HEK293 (cell line): ENCODE data around the gene MTFMT.

Experiments used
- CTCF ChIA-PET: fragments of 350-600 bp; formaldehyde crosslinking; extraction: SDS; loops from one replicate; lab custom pipeline; 2021; ENCODE audit warnings: antibody characterized with exemption; lab: Yijun Ruan, JAX
- POLR2A ChIA-PET: fragments of 300-600 bp; formaldehyde crosslinking; extraction: SDS; loops from one replicate; lab custom pipeline; 2020; ENCODE audit warnings: antibody characterized with exemption, inconsistent platforms; lab: Yijun Ruan, JAX
- H3K27ac ChIP-seq: fragments of 200-500 bp; sonication (Bioruptor generic); 2 replicates; pipeline ENCODE4 v1.5.1; 2014; ENCODE audit warnings: low read depth, low read length, control low read depth, inconsistent platforms; ENCODE audit errors: extremely low read depth
- H3K36me3 ChIP-seq, 2 experiments: fragments of 200-500 bp in 1 of 2; sonication (Bioruptor generic) in 1 of 2; 1 replicate in 1 of 2; 2 replicates in 1 of 2; pipeline ENCODE4 v1.5.1; 2014 to 2017; ENCODE audit warnings: inconsistent platforms in 2 of 2, low read length in 2 of 2; ENCODE audit not compliant: control insufficient read depth in 2 of 2, insufficient read depth in 1 of 2
- H3K4me1 ChIP-seq: fragments of 200-500 bp; sonication (Bioruptor generic); 2 replicates; pipeline ENCODE4 v1.5.1; 2014; ENCODE audit warnings: mild to moderate bottlenecking, low read length, inconsistent platforms; ENCODE audit not compliant: control insufficient read depth, insufficient read depth
- H3K4me3 ChIP-seq: 2 replicates; pipeline ENCODE4 v1.5.1; 2011; ENCODE audit warnings: low read depth, mild to moderate bottlenecking, control low read depth, low read length, moderate library complexity
- H3K9me3 ChIP-seq: fragments of 200-500 bp; sonication (Bioruptor generic); 2 replicates; pipeline ENCODE4 v1.5.1; 2014; ENCODE audit warnings: low read depth, low read length, inconsistent platforms; ENCODE audit not compliant: control insufficient read depth, insufficient read depth
- KLF7 ChIP-seq: fragments of 450-650 bp; formaldehyde crosslinking; IDR thresholded peaks from 2 replicates; pipeline ENCODE4 v1.5.1; 2016; ENCODE audit warnings: missing biosample characterization, missing genetic modification characterization, borderline replicate concordance
- KLF8 ChIP-seq: fragments of 450-650 bp; formaldehyde crosslinking; IDR thresholded peaks from 2 replicates; pipeline ENCODE4 v1.5.1; 2016; ENCODE audit warnings: missing biosample characterization, missing genetic modification characterization
- MEIS1 ChIP-seq: sonication (generic); formaldehyde crosslinking; IDR thresholded peaks from 2 replicates; pipeline ENCODE4 v1.8.1; 2022; ENCODE audit warnings: missing genetic modification reagents, mild to moderate bottlenecking, borderline replicate concordance
- REPIN1 ChIP-seq: fragments of 450-650 bp; formaldehyde crosslinking; IDR thresholded peaks from 2 replicates; pipeline ENCODE4 v1.5.1; 2017; ENCODE audit warnings: missing biosample characterization, missing genetic modification characterization, low read depth
- SCRT1 ChIP-seq: fragments of 450-650 bp; formaldehyde crosslinking; IDR thresholded peaks from 2 replicates; pipeline ENCODE4 v1.5.1; 2016; ENCODE audit warnings: missing biosample characterization, missing genetic modification characterization, borderline replicate concordance
- YY1 ChIP-seq: fragments of 450-650 bp; formaldehyde crosslinking; IDR thresholded peaks from 2 replicates; pipeline ENCODE4 v1.5.1; 2018; ENCODE audit warnings: missing biosample characterization, missing genetic modification characterization
- ZBTB20 ChIP-seq: fragments of 450-650 bp; formaldehyde crosslinking; IDR thresholded peaks from 2 replicates; pipeline ENCODE4 v1.5.1; 2016; ENCODE audit warnings: missing biosample characterization, missing genetic modification characterization
- ZBTB48 ChIP-seq: fragments of 450-650 bp; formaldehyde crosslinking; IDR thresholded peaks from 2 replicates; pipeline ENCODE4 v1.5.1; 2016; ENCODE audit warnings: missing biosample characterization, missing genetic modification characterization
- ZEB2 ChIP-seq: fragments of 450-650 bp; formaldehyde crosslinking; IDR thresholded peaks from 2 replicates; pipeline ENCODE4 v1.5.1; 2016; ENCODE audit warnings: missing biosample characterization, missing genetic modification characterization
- ZFP69B ChIP-seq: fragments of 450-650 bp; formaldehyde crosslinking; IDR thresholded peaks from 2 replicates; pipeline ENCODE4 v1.5.1; 2016; ENCODE audit warnings: missing biosample characterization, missing genetic modification characterization
- ZNF2 ChIP-seq: fragments of 450-650 bp; formaldehyde crosslinking; IDR thresholded peaks from 2 replicates; pipeline ENCODE4 v1.5.1; 2016; ENCODE audit warnings: missing biosample characterization, missing genetic modification characterization
- ZNF266 ChIP-seq: fragments of 450-650 bp; formaldehyde crosslinking; IDR thresholded peaks from 2 replicates; pipeline ENCODE4 v1.5.1; 2016; ENCODE audit warnings: missing biosample characterization, missing genetic modification characterization, low read depth
- ZNF324 ChIP-seq: fragments of 450-650 bp; formaldehyde crosslinking; IDR thresholded peaks from 2 replicates; pipeline ENCODE4 v1.5.1; 2016; ENCODE audit warnings: missing biosample characterization, missing genetic modification characterization
- ZNF404 ChIP-seq: fragments of 450-650 bp; formaldehyde crosslinking; IDR thresholded peaks from 2 replicates; pipeline ENCODE4 v1.5.1; 2017; ENCODE audit warnings: missing biosample characterization, missing genetic modification characterization
- ZNF473 ChIP-seq: fragments of 450-650 bp; formaldehyde crosslinking; IDR thresholded peaks from 2 replicates; pipeline ENCODE4 v1.5.1; 2017; ENCODE audit warnings: missing biosample characterization, missing genetic modification characterization
- ZNF514 ChIP-seq: fragments of 450-650 bp; formaldehyde crosslinking; IDR thresholded peaks from 2 replicates; pipeline ENCODE4 v1.5.1; 2016; ENCODE audit warnings: missing biosample characterization, missing genetic modification characterization
- ZNF549 ChIP-seq: fragments of 450-650 bp; IDR thresholded peaks from 2 replicates; pipeline ENCODE4 v1.5.1; 2018; ENCODE audit warnings: missing biosample characterization, missing genetic modification characterization, mild to moderate bottlenecking, inconsistent platforms, moderate library complexity
- ZNF561 ChIP-seq: fragments of 450-650 bp; IDR thresholded peaks from 2 replicates; pipeline ENCODE4 v1.5.1; 2018; ENCODE audit warnings: missing biosample characterization, missing genetic modification characterization, borderline replicate concordance
- ZNF571 ChIP-seq: fragments of 450-650 bp; formaldehyde crosslinking; IDR thresholded peaks from 2 replicates; pipeline ENCODE4 v1.5.0; 2017; ENCODE audit warnings: missing biosample characterization, missing genetic modification characterization
- ZNF610 ChIP-seq: fragments of 450-650 bp; formaldehyde crosslinking; IDR thresholded peaks from 2 replicates; pipeline ENCODE4 v1.5.1; 2016; ENCODE audit warnings: missing biosample characterization, missing genetic modification characterization, borderline replicate concordance
- ZNF670 ChIP-seq: fragments of 450-650 bp; formaldehyde crosslinking; IDR thresholded peaks from 2 replicates; pipeline ENCODE4 v1.5.1; 2016; ENCODE audit warnings: missing biosample characterization, missing genetic modification characterization, low read depth
- ZNF837 ChIP-seq: fragments of 450-650 bp; formaldehyde crosslinking; IDR thresholded peaks from 2 replicates; pipeline ENCODE4 v1.5.1; 2016; ENCODE audit warnings: missing biosample characterization, missing genetic modification characterization
- TF ChIP-seq, protein P1 (sequence below): fragments of 450-650 bp; formaldehyde crosslinking; IDR thresholded peaks from 2 replicates; pipeline ENCODE4; 2016; ENCODE audit warnings: missing biosample characterization, missing genetic modification characterization
- TF ChIP-seq, protein P2 (sequence below): fragments of 450-650 bp; formaldehyde crosslinking; IDR thresholded peaks from 2 replicates; pipeline ENCODE4 v1.5.1; 2016; ENCODE audit warnings: missing biosample characterization, missing genetic modification characterization
- TF ChIP-seq, protein P3 (sequence below): fragments of 450-650 bp; formaldehyde crosslinking; IDR thresholded peaks from 2 replicates; pipeline ENCODE4 v1.5.1; 2016; ENCODE audit warnings: missing biosample characterization, missing genetic modification characterization
- TF ChIP-seq, protein P4 (sequence below): fragments of 450-650 bp; formaldehyde crosslinking; IDR thresholded peaks from 2 replicates; pipeline ENCODE4 v1.5.1; 2017; ENCODE audit warnings: missing biosample characterization, mild to moderate bottlenecking, missing genetic modification characterization, moderate library complexity
- TF ChIP-seq, protein P5 (sequence below): fragments of 450-650 bp; formaldehyde crosslinking; conservative IDR thresholded peaks from 2 replicates; pipeline ENCODE4 v1.5.1; 2016; ENCODE audit warnings: low read depth, missing biosample characterization, missing genetic modification characterization
- TF ChIP-seq, protein P6 (sequence below): fragments of 450-650 bp; formaldehyde crosslinking; IDR thresholded peaks from 2 replicates; pipeline ENCODE4 v1.5.1; 2016; ENCODE audit warnings: missing biosample characterization, missing genetic modification characterization
- TF ChIP-seq, protein P7 (sequence below): sonication (generic); formaldehyde crosslinking; IDR thresholded peaks from 2 replicates; pipeline ENCODE4 v1.8.1; 2022; ENCODE audit warnings: mild to moderate bottlenecking, moderate library complexity, missing genetic modification reagents

The MTFMT gene

DNA sequence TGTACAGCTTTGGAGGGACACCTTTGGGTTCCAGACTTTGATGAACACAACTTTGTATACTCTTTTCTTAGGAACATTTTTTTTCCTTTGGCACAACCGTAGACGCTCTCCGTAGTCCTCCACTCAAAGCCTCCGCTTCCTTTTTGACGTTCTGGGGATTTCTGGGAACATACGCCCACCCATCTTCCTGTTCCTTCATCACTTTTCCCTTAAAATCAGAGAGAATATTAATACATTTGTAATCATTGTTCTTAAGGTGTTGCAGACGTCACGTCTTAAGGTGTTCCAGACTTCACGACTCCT is 39.3 kb downstream of the MTFMT start:
- CTCF ChIA-PET, result no interaction called here
- H3K4me3 ChIP-seq, result peak overlapping the region; percentile 95
- TF ChIP-seq, protein P1, sequence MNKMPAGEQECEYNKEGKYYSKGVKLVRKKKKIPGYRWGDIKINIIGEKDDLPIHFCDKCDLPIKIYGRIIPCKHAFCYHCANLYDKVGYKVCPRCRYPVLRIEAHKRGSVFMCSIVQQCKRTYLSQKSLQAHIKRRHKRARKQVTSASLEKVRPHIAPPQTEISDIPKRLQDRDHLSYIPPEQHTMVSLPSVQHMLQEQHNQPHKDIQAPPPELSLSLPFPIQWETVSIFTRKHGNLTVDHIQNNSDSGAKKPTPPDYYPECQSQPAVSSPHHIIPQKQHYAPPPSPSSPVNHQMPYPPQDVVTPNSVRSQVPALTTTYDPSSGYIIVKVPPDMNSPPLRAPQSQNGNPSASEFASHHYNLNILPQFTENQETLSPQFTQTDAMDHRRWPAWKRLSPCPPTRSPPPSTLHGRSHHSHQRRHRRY (tag by site-specific recombination), result no peak
- no peak for TF ChIP-seq ZNF514
- TF ChIP-seq ZNF404 (tag by site-specific recombination), result no peak
- no peak for TF ChIP-seq ZNF561 (tag by site-specific recombination)
- TF ChIP-seq SCRT1 (tag by site-specific recombination), result no peak
- no peak for TF ChIP-seq ZNF549
- 0 out of 2 replicates have a peak, but pooled peaks have one; percentile 16 for TF ChIP-seq ZBTB48 (tag by site-specific recombination)
- TF ChIP-seq REPIN1 (tag by site-specific recombination), result no peak
- TF ChIP-seq ZFP69B, result no peak
- TF ChIP-seq, protein P2, sequence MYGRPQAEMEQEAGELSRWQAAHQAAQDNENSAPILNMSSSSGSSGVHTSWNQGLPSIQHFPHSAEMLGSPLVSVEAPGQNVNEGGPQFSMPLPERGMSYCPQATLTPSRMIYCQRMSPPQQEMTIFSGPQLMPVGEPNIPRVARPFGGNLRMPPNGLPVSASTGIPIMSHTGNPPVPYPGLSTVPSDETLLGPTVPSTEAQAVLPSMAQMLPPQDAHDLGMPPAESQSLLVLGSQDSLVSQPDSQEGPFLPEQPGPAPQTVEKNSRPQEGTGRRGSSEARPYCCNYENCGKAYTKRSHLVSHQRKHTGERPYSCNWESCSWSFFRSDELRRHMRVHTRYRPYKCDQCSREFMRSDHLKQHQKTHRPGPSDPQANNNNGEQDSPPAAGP (tag by site-specific recombination), result 0 out of 2 replicates have a peak, but pooled peaks have one; percentile 14
- TF ChIP-seq ZNF2 (tag by site-specific recombination), result peak; percentile 22; the same call in 1 of the 2 replicates
- TF ChIP-seq MEIS1 (CRISPR knock-in tag), result no peak
- TF ChIP-seq KLF7 (tag by site-specific recombination), result 0 out of 2 replicates have a peak, but pooled peaks have one; percentile 24
- TF ChIP-seq ZNF610 (tag by site-specific recombination), result 0 out of 2 replicates have a peak, but pooled peaks have one; percentile 20
- TF ChIP-seq, protein P3, sequence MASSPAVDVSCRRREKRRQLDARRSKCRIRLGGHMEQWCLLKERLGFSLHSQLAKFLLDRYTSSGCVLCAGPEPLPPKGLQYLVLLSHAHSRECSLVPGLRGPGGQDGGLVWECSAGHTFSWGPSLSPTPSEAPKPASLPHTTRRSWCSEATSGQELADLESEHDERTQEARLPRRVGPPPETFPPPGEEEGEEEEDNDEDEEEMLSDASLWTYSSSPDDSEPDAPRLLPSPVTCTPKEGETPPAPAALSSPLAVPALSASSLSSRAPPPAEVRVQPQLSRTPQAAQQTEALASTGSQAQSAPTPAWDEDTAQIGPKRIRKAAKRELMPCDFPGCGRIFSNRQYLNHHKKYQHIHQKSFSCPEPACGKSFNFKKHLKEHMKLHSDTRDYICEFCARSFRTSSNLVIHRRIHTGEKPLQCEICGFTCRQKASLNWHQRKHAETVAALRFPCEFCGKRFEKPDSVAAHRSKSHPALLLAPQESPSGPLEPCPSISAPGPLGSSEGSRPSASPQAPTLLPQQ (tag by site-specific recombination), result no peak
- TF ChIP-seq, protein P4, sequence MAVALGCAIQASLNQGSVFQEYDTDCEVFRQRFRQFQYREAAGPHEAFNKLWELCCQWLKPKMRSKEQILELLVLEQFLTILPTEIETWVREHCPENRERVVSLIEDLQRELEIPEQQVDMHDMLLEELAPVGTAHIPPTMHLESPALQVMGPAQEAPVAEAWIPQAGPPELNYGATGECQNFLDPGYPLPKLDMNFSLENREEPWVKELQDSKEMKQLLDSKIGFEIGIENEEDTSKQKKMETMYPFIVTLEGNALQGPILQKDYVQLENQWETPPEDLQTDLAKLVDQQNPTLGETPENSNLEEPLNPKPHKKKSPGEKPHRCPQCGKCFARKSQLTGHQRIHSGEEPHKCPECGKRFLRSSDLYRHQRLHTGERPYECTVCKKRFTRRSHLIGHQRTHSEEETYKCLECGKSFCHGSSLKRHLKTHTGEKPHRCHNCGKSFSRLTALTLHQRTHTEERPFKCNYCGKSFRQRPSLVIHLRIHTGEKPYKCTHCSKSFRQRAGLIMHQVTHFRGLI (tag by site-specific recombination), result no peak
- no peak for TF ChIP-seq ZBTB20 (tag by site-specific recombination)
- no peak for TF ChIP-seq YY1 (tag by site-specific recombination)
- peak; percentile 23; the same call in 1 of the 2 replicates for TF ChIP-seq KLF8
- TF ChIP-seq ZNF473 (tag by site-specific recombination), result no peak
- TF ChIP-seq ZNF571, result no peak
- TF ChIP-seq, protein P5, sequence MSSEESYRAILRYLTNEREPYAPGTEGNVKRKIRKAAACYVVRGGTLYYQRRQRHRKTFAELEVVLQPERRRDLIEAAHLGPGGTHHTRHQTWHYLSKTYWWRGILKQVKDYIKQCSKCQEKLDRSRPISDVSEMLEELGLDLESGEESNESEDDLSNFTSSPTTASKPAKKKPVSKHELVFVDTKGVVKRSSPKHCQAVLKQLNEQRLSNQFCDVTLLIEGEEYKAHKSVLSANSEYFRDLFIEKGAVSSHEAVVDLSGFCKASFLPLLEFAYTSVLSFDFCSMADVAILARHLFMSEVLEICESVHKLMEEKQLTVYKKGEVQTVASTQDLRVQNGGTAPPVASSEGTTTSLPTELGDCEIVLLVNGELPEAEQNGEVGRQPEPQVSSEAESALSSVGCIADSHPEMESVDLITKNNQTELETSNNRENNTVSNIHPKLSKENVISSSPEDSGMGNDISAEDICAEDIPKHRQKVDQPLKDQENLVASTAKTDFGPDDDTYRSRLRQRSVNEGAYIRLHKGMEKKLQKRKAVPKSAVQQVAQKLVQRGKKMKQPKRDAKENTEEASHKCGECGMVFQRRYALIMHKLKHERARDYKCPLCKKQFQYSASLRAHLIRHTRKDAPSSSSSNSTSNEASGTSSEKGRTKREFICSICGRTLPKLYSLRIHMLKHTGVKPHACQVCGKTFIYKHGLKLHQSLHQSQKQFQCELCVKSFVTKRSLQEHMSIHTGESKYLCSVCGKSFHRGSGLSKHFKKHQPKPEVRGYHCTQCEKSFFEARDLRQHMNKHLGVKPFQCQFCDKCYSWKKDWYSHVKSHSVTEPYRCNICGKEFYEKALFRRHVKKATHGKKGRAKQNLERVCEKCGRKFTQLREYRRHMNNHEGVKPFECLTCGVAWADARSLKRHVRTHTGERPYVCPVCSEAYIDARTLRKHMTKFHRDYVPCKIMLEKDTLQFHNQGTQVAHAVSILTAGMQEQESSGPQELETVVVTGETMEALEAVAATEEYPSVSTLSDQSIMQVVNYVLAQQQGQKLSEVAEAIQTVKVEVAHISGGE, result peak; percentile 49; the same call in 1 of the 2 replicates
- no peak for TF ChIP-seq ZNF670 (tag by site-specific recombination)
- TF ChIP-seq, protein P6, sequence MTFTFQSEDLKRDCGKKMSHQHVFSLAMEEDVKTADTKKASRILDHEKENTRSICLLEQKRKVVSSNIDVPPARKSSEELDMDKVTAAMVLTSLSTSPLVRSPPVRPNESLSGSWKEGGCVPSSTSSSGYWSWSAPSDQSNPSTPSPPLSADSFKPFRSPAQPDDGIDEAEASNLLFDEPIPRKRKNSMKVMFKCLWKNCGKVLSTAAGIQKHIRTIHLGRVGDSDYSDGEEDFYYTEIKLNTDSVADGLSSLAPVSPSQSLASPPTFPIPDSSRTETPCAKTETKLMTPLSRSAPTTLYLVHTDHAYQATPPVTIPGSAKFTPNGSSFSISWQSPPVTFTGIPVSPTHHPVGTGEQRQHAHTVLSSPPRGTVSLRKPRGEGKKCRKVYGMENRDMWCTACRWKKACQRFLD, result no peak
- no peak for TF ChIP-seq ZNF837 (tag by site-specific recombination)
- no peak for TF ChIP-seq ZNF266
- TF ChIP-seq, protein P7, sequence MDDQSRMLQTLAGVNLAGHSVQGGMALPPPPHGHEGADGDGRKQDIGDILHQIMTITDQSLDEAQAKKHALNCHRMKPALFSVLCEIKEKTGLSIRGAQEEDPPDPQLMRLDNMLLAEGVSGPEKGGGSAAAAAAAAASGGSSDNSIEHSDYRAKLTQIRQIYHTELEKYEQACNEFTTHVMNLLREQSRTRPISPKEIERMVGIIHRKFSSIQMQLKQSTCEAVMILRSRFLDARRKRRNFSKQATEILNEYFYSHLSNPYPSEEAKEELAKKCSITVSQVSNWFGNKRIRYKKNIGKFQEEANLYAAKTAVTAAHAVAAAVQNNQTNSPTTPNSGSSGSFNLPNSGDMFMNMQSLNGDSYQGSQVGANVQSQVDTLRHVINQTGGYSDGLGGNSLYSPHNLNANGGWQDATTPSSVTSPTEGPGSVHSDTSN (CRISPR knock-in tag), result no peak
- TF ChIP-seq ZEB2 (tag by site-specific recombination), result no peak
- no peak for TF ChIP-seq ZNF324 (tag by site-specific recombination)

More for the DNA sequence above, 39.3 kb downstream of the MTFMT start:
- no peak overlapping the region for H3K27ac ChIP-seq
- no peaks in the 10 kb centered on the region for H3K9me3 ChIP-seq
- no peaks in the 10 kb centered on the region for H3K36me3 ChIP-seq
- no peaks in the 10 kb centered on the region for H3K4me1 ChIP-seq
- POLR2A ChIA-PET, result no interaction called here
